ENCODE data around the gene NAV2.
A peak's percentile ranks its signal among the peaks of the same experiment; 100 is the strongest.
"Not testable (repeated sequence)": the region's sequence is repeated elsewhere in the genome, so short reads cannot be mapped to it uniquely, and the experiment has no call there.

The NAV2 gene

GRCh38 chr11:19921976-19922688, 209.5 kb downstream of the NAV2 start:
- no peak overlapping the region for H3K4me3 ChIP-seq (ENCODE audit: low read depth, low read length)
- no peak for TF ChIP-seq CTCF (conservative IDR thresholded peaks at IDR 0.05; ENCODE audit: low read depth, low read length)
- no peak for DNase-seq (ENCODE audit: low read depth)

GRCh38 chr11:19922689-19923035, 210.0 kb downstream of the NAV2 start:
- no peak for TF ChIP-seq CTCF (conservative IDR thresholded peaks at IDR 0.05; ENCODE audit: low read depth, low read length)
- H3K4me3 ChIP-seq (ENCODE audit: low read depth, low read length): no peak overlapping the region
- no peak for DNase-seq (ENCODE audit: low read depth)

- H3K4me3 ChIP-seq (ENCODE audit: low read depth, low read length): no peak overlapping the region
- TF ChIP-seq CTCF (conservative IDR thresholded peaks at IDR 0.05; ENCODE audit: low read depth, low read length): no peak
- DNase-seq (ENCODE audit: low read depth): no peak
These were observed 211.0 kb downstream of the NAV2 start for GRCh38 chr11:19923626-19924025.

GRCh38 chr11:19924311-19924710, 211.7 kb downstream of the NAV2 start:
- no peak for DNase-seq (ENCODE audit: low read depth)
- TF ChIP-seq CTCF (conservative IDR thresholded peaks at IDR 0.05; ENCODE audit: low read depth, low read length): no peak

GRCh38 chr11:19924716-19925115, 212.1 kb downstream of the NAV2 start:
- no peak overlapping the region for H3K4me3 ChIP-seq (ENCODE audit: low read depth, low read length)
- TF ChIP-seq CTCF (conservative IDR thresholded peaks at IDR 0.05; ENCODE audit: low read depth, low read length): no peak
- DNase-seq (ENCODE audit: low read depth): no peak

More at GRCh38 chr11:19924311-19924710, 211.7 kb downstream of the NAV2 start:
- H3K4me3 ChIP-seq (ENCODE audit: low read depth, low read length): no peak overlapping the region

- not testable (repeated sequence) for DNase-seq (ENCODE audit: low read depth); H3K4me3 ChIP-seq (ENCODE audit: low read depth, low read length)
These were observed 214.8 kb downstream of the NAV2 start for GRCh38 chr11:19927403-19927802.

- peak; percentile 28 for DNase-seq (ENCODE audit: low read depth)
- no peak for TF ChIP-seq CTCF (conservative IDR thresholded peaks at IDR 0.05; ENCODE audit: low read depth, low read length)
- no peak overlapping the region for H3K4me3 ChIP-seq (ENCODE audit: low read depth, low read length)
These were observed 216.5 kb downstream of the NAV2 start for GRCh38 chr11:19929147-19929546.
